Measurements from ENCODE around the gene WASHC2C.
"Not testable (repeated sequence)": the region's sequence is repeated elsewhere in the genome, so short reads cannot be mapped to it uniquely, and the experiment has no call there.

DNA sequence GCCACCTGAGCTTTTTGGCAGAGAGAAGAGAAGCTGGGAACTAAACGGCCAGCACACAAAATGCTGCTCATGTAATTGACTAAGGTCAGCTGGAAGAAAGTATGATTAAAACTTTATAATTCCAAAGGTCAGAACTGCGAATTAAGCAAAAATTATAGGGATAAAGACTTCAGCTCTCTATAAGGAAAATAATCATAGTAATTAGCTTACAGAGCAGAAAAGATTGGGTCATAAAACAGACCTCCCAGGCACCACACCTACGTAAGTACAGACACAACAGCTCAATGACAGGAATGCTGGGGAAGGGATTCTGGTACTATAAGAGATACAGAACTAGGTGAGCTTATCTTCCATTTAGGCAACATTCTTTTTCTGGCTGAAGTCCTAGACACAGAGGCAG, 10.0 kb upstream of the WASHC2C start:
- not testable (repeated sequence) for TF ChIP-seq ZNF394 (tag by site-specific recombination; IDR thresholded peaks at IDR 0.05; ENCODE audit: borderline replicate concordance); KLF1 (tag by site-specific recombination; IDR thresholded peaks at IDR 0.05); KLF16 (tag by site-specific recombination; IDR thresholded peaks at IDR 0.05); ZNF629 (tag by site-specific recombination; IDR thresholded peaks at IDR 0.05); ZNF16 (tag by site-specific recombination; IDR thresholded peaks at IDR 0.05; ENCODE audit: low read depth); ZFP3 (tag by site-specific recombination; IDR thresholded peaks at IDR 0.05; ENCODE audit: low read depth); RBAK (tag by site-specific recombination; IDR thresholded peaks at IDR 0.05); PRDM1 (tag by site-specific recombination; IDR thresholded peaks at IDR 0.05); ZNF10 (tag by site-specific recombination; IDR thresholded peaks at IDR 0.05)
- TF ChIP-seq, protein P1, sequence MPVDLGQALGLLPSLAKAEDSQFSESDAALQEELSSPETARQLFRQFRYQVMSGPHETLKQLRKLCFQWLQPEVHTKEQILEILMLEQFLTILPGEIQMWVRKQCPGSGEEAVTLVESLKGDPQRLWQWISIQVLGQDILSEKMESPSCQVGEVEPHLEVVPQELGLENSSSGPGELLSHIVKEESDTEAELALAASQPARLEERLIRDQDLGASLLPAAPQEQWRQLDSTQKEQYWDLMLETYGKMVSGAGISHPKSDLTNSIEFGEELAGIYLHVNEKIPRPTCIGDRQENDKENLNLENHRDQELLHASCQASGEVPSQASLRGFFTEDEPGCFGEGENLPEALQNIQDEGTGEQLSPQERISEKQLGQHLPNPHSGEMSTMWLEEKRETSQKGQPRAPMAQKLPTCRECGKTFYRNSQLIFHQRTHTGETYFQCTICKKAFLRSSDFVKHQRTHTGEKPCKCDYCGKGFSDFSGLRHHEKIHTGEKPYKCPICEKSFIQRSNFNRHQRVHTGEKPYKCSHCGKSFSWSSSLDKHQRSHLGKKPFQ (tag by site-specific recombination; IDR thresholded peaks at IDR 0.05), result not testable (repeated sequence)
- TF ChIP-seq, protein P2, sequence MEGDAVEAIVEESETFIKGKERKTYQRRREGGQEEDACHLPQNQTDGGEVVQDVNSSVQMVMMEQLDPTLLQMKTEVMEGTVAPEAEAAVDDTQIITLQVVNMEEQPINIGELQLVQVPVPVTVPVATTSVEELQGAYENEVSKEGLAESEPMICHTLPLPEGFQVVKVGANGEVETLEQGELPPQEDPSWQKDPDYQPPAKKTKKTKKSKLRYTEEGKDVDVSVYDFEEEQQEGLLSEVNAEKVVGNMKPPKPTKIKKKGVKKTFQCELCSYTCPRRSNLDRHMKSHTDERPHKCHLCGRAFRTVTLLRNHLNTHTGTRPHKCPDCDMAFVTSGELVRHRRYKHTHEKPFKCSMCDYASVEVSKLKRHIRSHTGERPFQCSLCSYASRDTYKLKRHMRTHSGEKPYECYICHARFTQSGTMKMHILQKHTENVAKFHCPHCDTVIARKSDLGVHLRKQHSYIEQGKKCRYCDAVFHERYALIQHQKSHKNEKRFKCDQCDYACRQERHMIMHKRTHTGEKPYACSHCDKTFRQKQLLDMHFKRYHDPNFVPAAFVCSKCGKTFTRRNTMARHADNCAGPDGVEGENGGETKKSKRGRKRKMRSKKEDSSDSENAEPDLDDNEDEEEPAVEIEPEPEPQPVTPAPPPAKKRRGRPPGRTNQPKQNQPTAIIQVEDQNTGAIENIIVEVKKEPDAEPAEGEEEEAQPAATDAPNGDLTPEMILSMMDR (tag by site-specific recombination; IDR thresholded peaks at IDR 0.05), result not testable (repeated sequence)
- TF ChIP-seq, protein P3, sequence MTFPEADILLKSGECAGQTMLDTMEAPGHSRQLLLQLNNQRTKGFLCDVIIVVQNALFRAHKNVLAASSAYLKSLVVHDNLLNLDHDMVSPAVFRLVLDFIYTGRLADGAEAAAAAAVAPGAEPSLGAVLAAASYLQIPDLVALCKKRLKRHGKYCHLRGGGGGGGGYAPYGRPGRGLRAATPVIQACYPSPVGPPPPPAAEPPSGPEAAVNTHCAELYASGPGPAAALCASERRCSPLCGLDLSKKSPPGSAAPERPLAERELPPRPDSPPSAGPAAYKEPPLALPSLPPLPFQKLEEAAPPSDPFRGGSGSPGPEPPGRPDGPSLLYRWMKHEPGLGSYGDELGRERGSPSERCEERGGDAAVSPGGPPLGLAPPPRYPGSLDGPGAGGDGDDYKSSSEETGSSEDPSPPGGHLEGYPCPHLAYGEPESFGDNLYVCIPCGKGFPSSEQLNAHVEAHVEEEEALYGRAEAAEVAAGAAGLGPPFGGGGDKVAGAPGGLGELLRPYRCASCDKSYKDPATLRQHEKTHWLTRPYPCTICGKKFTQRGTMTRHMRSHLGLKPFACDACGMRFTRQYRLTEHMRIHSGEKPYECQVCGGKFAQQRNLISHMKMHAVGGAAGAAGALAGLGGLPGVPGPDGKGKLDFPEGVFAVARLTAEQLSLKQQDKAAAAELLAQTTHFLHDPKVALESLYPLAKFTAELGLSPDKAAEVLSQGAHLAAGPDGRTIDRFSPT (tag by site-specific recombination; IDR thresholded peaks at IDR 0.05), result not testable (repeated sequence)
- TF ChIP-seq, protein P4, sequence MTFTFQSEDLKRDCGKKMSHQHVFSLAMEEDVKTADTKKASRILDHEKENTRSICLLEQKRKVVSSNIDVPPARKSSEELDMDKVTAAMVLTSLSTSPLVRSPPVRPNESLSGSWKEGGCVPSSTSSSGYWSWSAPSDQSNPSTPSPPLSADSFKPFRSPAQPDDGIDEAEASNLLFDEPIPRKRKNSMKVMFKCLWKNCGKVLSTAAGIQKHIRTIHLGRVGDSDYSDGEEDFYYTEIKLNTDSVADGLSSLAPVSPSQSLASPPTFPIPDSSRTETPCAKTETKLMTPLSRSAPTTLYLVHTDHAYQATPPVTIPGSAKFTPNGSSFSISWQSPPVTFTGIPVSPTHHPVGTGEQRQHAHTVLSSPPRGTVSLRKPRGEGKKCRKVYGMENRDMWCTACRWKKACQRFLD (tag by site-specific recombination; IDR thresholded peaks at IDR 0.05), result not testable (repeated sequence)
- TF ChIP-seq, protein P5, sequence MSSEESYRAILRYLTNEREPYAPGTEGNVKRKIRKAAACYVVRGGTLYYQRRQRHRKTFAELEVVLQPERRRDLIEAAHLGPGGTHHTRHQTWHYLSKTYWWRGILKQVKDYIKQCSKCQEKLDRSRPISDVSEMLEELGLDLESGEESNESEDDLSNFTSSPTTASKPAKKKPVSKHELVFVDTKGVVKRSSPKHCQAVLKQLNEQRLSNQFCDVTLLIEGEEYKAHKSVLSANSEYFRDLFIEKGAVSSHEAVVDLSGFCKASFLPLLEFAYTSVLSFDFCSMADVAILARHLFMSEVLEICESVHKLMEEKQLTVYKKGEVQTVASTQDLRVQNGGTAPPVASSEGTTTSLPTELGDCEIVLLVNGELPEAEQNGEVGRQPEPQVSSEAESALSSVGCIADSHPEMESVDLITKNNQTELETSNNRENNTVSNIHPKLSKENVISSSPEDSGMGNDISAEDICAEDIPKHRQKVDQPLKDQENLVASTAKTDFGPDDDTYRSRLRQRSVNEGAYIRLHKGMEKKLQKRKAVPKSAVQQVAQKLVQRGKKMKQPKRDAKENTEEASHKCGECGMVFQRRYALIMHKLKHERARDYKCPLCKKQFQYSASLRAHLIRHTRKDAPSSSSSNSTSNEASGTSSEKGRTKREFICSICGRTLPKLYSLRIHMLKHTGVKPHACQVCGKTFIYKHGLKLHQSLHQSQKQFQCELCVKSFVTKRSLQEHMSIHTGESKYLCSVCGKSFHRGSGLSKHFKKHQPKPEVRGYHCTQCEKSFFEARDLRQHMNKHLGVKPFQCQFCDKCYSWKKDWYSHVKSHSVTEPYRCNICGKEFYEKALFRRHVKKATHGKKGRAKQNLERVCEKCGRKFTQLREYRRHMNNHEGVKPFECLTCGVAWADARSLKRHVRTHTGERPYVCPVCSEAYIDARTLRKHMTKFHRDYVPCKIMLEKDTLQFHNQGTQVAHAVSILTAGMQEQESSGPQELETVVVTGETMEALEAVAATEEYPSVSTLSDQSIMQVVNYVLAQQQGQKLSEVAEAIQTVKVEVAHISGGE (tag by site-specific recombination; conservative IDR thresholded peaks at IDR 0.05; ENCODE audit: low read depth), result not testable (repeated sequence)

Measured in HEK293 (cell line).